ENCODE data around the gene RGMA. TPM values are rescaled to one million over a fixed set of nuclear protein-coding genes. Genes with fewer than 3 reads are reported as not detected.

Gene RGMA
- total and polyA plus RNA-seq, 10 of the 15 experiments (the other 5 are each of a cell fraction or from before 2014, with no cell fraction given): not detected

GRCh38 chr15:92990031-92990430 is 99.0 kb downstream of the RGMA start:
- 67% methylated on average over 2 of the region's 2 CpGs for WGBS (ENCODE audit: insufficient coverage, insufficient replicate concordance, low lambda C conversion rate, missing lambda C conversion rate)
- Histone ChIP-seq H4K20me1 (ENCODE audit: control insufficient read depth, insufficient read depth) (0 out of 2 replicates have a peak, but pooled peaks cover 4% of the 10 kb centered on the region), H3K79me2 (ENCODE audit: control insufficient read depth, insufficient read depth, low read length) (no peaks in the 10 kb centered on the region), H3K4me3 (no peak overlapping the region), H3K27me3 (replicated peaks in 1 of 2; ENCODE audit: control insufficient read depth in 2 of 2, insufficient read depth in 2 of 2, low read length in 1 of 2) (no peaks in the 10 kb centered on the region), H3K4me1 (ENCODE audit: control insufficient read depth, insufficient read depth, low read length) (no peaks in the 10 kb centered on the region), H2AFZ (ENCODE audit: control insufficient read depth, low read depth, low read length) (no peak overlapping the region), H3K4me2 (ENCODE audit: control insufficient read depth, insufficient read depth) (no peak overlapping the region), H3K9ac (ENCODE audit: control insufficient read depth, insufficient read depth, low read length) (no peak overlapping the region), H3K36me3 (ENCODE audit: control insufficient read depth in 2 of 2, insufficient read depth in 2 of 2, low read length in 1 of 2) (peaks cover 12 to 55% of the 10 kb centered on the region in 2 experiments), H3K9me3 (replicated peaks; ENCODE audit: control insufficient read depth, insufficient read depth, low read length) (no peaks in the 10 kb centered on the region), H3K27ac (ENCODE audit: control insufficient read depth, insufficient read depth) (no peak overlapping the region)
- no TSS peak for BruUV-seq (replicated peaks)
- ChIA-PET POLR2A (interaction anchor here (1.1 kb wide), 1 partner anchor 46 kb away, joined by 3 read pairs; no protein-coding TSS in a partner anchor), CTCF (interaction anchor here (0.9 to 1.3 kb wide), 3 partner anchors 14 to 66 kb away, joined by 3 to 4 read pairs (median 3); no protein-coding TSS in a partner anchor), RAD21 (ENCODE audit: unreplicated experiment) (no interaction called here), SMC1A (ENCODE audit: uncharacterized antibody, unreplicated experiment) (interaction anchor here (1.4 to 1.5 kb wide), 2 partner anchors 10 to 68 kb away, joined by 3 read pairs; no protein-coding TSS in a partner anchor)
- in situ Hi-C loops (cut with MboI) (loop anchor here (5.0 to 25.0 kb wide), 3 partner anchors 63 to 2003 kb away; partner anchors contain the start of gene PRC1), intact Hi-C loops (cut with micrococcal nuclease; ENCODE audit: unreplicated experiment) (no loop called here)
- ATAC-seq (no peak), FAIRE-seq (no peak), DNase-seq (ENCODE audit: low read depth, low spot score) (no peak)
- no peak for TF ChIP-seq GATAD2B (conservative IDR thresholded peaks at IDR 0.05; ENCODE audit: low read depth)
- no peak for TF ChIP-seq SMAD5 (IDR thresholded peaks at IDR 0.05; ENCODE audit: low read depth)
- TF ChIP-seq YBX1 (IDR thresholded peaks at IDR 0.05): no peak
- TF ChIP-seq NBN (IDR thresholded peaks at IDR 0.05): no peak
- no peak for TF ChIP-seq MEF2B (IDR thresholded peaks at IDR 0.05; ENCODE audit: partially characterized antibody, poor library complexity, severe bottlenecking)
- no peak for TF ChIP-seq ZBTB4 (CRISPR knock-in tag; IDR thresholded peaks at IDR 0.05)
- no peak for TF ChIP-seq RELA (IDR thresholded peaks at IDR 0.05; ENCODE audit: borderline replicate concordance, partially characterized antibody)
- TF ChIP-seq CBFB (IDR thresholded peaks at IDR 0.05; ENCODE audit: low read depth): no peak
- TF ChIP-seq ATF2 (IDR thresholded peaks at IDR 0.05; ENCODE audit: low read length): no peak
- no peak for TF ChIP-seq HDAC2 (IDR thresholded peaks at IDR 0.05)
- no peak for TF ChIP-seq FOXM1 (IDR thresholded peaks at IDR 0.05; ENCODE audit: low read depth, low read length)
- TF ChIP-seq RUNX3 (IDR thresholded peaks at IDR 0.05; ENCODE audit: low read length): no peak
- no peak for TF ChIP-seq NKRF (conservative IDR thresholded peaks at IDR 0.05)
- no peak for TF ChIP-seq GABPA (IDR thresholded peaks at IDR 0.05; ENCODE audit: low read depth)
- no peak for TF ChIP-seq NFYB (IDR thresholded peaks at IDR 0.05; ENCODE audit: insufficient read depth, low read depth, low read length)
- TF ChIP-seq DPF2 (IDR thresholded peaks at IDR 0.05): no peak

Data from GM12878 (cell line).